Gastrocnemius medialis (tissue), 4 donors: ENCODE data around the gene GNAT3.

Experiments used
- CTCF ChIP-seq, 5 experiments: fragments of 450-650 bp in 3 of 5; fragments of 200-600 bp in 2 of 5; sonication (generic) in 2 of 5; IDR thresholded peaks in 4 of 5; conservative IDR thresholded peaks in 1 of 5; 1 replicate in 4 of 5; 2 replicates in 1 of 5; pipeline ENCODE4 v1.5.1; 2016 to 2019; ENCODE audit warnings: antibody characterized with exemption in 5 of 5, mild to moderate bottlenecking in 3 of 5, moderate library complexity in 3 of 5
- POLR2A ChIP-seq, 2 donors: fragments of 450-650 bp; IDR thresholded peaks; one replicate each; pipeline ENCODE4 v1.6.1; 2017; ENCODE audit warnings: antibody characterized with exemption in 2 of 2, mild to moderate bottlenecking in 2 of 2, moderate library complexity in 2 of 2

- TF ChIP-seq POLR2A (IDR thresholded peaks at IDR 0.05) (no peak), CTCF (IDR thresholded peaks at IDR 0.05 in 4 of 5, conservative IDR thresholded peaks at IDR 0.05 in 1 of 5) (no peak)
Measured at GRCh38 chr7:80412842-80413241, 99.0 kb downstream of the GNAT3 start.
